Spinal cord (tissue), 10 donors: ENCODE results near the gene LTBP4. TPM values are rescaled to one million over a fixed set of nuclear protein-coding genes. Genes with fewer than 3 reads are reported as not detected.
"Not testable (repeated sequence)": the region's sequence is repeated elsewhere in the genome, so short reads cannot be mapped to it uniquely, and the experiment has no call there.

Source experiments
- DNase-seq, 6 donors: peaks; one replicate each; pipeline versions ENCODE4 v3.0.0 to v3.0.0-alpha.2; 2013 to 2015; ENCODE audit warnings: low spot score in 6 of 6, low read depth in 4 of 6
- H3K27ac ChIP-seq: one replicate; pipeline ENCODE4 v1.5.1; 2013; ENCODE audit warnings: low read depth, low read length, control low read depth
- H3K27me3 ChIP-seq: one replicate; pipeline ENCODE4 v1.6.1; 2013; ENCODE audit warnings: low read length; ENCODE audit not compliant: control insufficient read depth, insufficient read depth
- H3K36me3 ChIP-seq: one replicate; pipeline ENCODE4 v1.6.1; 2013; ENCODE audit warnings: low read length; ENCODE audit not compliant: control insufficient read depth, insufficient read depth
- H3K4me1 ChIP-seq: one replicate; pipeline ENCODE4 v1.6.1; 2013; ENCODE audit warnings: low read length; ENCODE audit not compliant: control insufficient read depth, insufficient read depth
- H3K4me3 ChIP-seq: one replicate; pipeline ENCODE4 v1.5.1; 2013; ENCODE audit warnings: low read depth, low read length, control low read depth
- H3K9me3 ChIP-seq: one replicate; pipeline ENCODE4 v1.6.1; 2013; ENCODE audit warnings: low read length; ENCODE audit not compliant: control insufficient read depth, insufficient read depth
- WGBS: methylation state at CpG from one replicate; pipeline ENCODE4 v1.1.5; 2013; ENCODE audit warnings: missing lambda C conversion rate; ENCODE audit not compliant: insufficient coverage; 5-methylcytosine and 5-hydroxymethylcytosine counted together
- polyA plus RNA-seq, 2 donors: library from polyadenylated mRNA; unstranded; fragments of 120-200 nt; gene quantifications; one replicate each; pipeline ENCODE4 v1.2.1, GENCODE V29; 2013; ENCODE audit not compliant: insufficient read length in 2 of 2
- total RNA-seq, 2 donors: library from RNA; depleted of rRNA in 1 of 2; stranded (reverse); fragments of 120-200 nt in 1 of 2; fragments of >200 nt in 1 of 2; gene quantifications; one replicate each; pipeline versions ENCODE4 v1.2.3 to v1.2.4, GENCODE V29; 2013 to 2014
- donor health status: healthy.

The LTBP4 gene
- total and polyA plus RNA-seq, 4 donors, result 57.5 to 141 (median 69.8) TPM

- no peak overlapping the region for H3K27ac ChIP-seq
- H3K36me3 ChIP-seq, result peaks cover 37% of the 10 kb centered on the region
- H3K4me3 ChIP-seq, result no peak overlapping the region
- no peak for DNase-seq
- H3K27me3 ChIP-seq, result peaks cover 20% of the 10 kb centered on the region
- H3K4me1 ChIP-seq, result peaks cover 20% of the 10 kb centered on the region
- no CpG with 5 or more reads among the region's 4 CpGs for WGBS
- H3K9me3 ChIP-seq, result no peaks in the 10 kb centered on the region
These were observed 16.8 kb downstream of the LTBP4 start for GRCh38 chr19:40617961-40618360.

- 73% methylated on average over 7 of the region's 11 CpGs for WGBS
- H3K27me3 ChIP-seq, result peaks cover 4% of the 10 kb centered on the region
These were observed 18.4 kb downstream of the LTBP4 start for GRCh38 chr19:40619333-40620160.

GRCh38 chr19:40620161-40620485, 19.0 kb downstream of the LTBP4 start:
- Histone ChIP-seq H3K4me1 (peaks cover 10% of the 10 kb centered on the region), H3K4me3 (no peak overlapping the region), H3K27me3 (no peaks in the 10 kb centered on the region), H3K9me3 (no peaks in the 10 kb centered on the region), H3K36me3 (peaks cover 39% of the 10 kb centered on the region), H3K27ac (no peak overlapping the region)
- WGBS, result 80% methylated on average over 1 of the region's 8 CpGs
- DNase-seq, result no peak

More at GRCh38 chr19:40619333-40620160, 18.4 kb downstream of the LTBP4 start:
- peaks cover 40% of the 10 kb centered on the region for H3K36me3 ChIP-seq
- no peaks in the 10 kb centered on the region for H3K9me3 ChIP-seq
- no peak overlapping the region for H3K27ac ChIP-seq
- DNase-seq, result no peak
- H3K4me3 ChIP-seq, result no peak overlapping the region
- H3K4me1 ChIP-seq, result peaks cover 14% of the 10 kb centered on the region

- H3K9me3 ChIP-seq, result no peaks in the 10 kb centered on the region
- no peak overlapping the region for H3K27ac ChIP-seq
- H3K27me3 ChIP-seq, result no peaks in the 10 kb centered on the region
- H3K36me3 ChIP-seq, result peaks cover 50% of the 10 kb centered on the region
- H3K4me1 ChIP-seq, result peaks cover 10% of the 10 kb centered on the region
- H3K4me3 ChIP-seq, result no peak overlapping the region
- 71% methylated on average over 2 of the region's 2 CpGs for WGBS
- no peak for DNase-seq
These were observed 20.1 kb downstream of the LTBP4 start for GRCh38 chr19:40621283-40621682.

- Histone ChIP-seq H3K36me3 (peaks cover 53% of the 10 kb centered on the region), H3K27ac (no peak overlapping the region), H3K9me3 (no peaks in the 10 kb centered on the region), H3K27me3 (no peaks in the 10 kb centered on the region), H3K4me3 (no peak overlapping the region), H3K4me1 (peaks cover 10% of the 10 kb centered on the region)
- no peak for DNase-seq
- 89% methylated on average over 19 of the region's 24 CpGs for WGBS
These were observed 21.0 kb downstream of the LTBP4 start for GRCh38 chr19:40621966-40622772.

- H3K4me1 ChIP-seq, result peaks cover 10% of the 10 kb centered on the region
These were observed 21.6 kb downstream of the LTBP4 start for GRCh38 chr19:40622773-40623075.

GRCh38 chr19:40623403-40624251, 22.5 kb downstream of the LTBP4 start:
- peak in 1 of 6 donors; percentile 52 for DNase-seq
- Histone ChIP-seq H3K36me3 (peaks cover 59% of the 10 kb centered on the region), H3K27me3 (no peaks in the 10 kb centered on the region), H3K27ac (no peak overlapping the region), H3K4me1 (peaks cover 10% of the 10 kb centered on the region), H3K9me3 (no peaks in the 10 kb centered on the region), H3K4me3 (no peak overlapping the region)
- 26% methylated on average over 36 of the region's 41 CpGs for WGBS

More at GRCh38 chr19:40622773-40623075, 21.6 kb downstream of the LTBP4 start:
- H3K9me3 ChIP-seq, result no peaks in the 10 kb centered on the region
- no peak overlapping the region for H3K27ac ChIP-seq
- no peak for DNase-seq
- H3K4me3 ChIP-seq, result no peak overlapping the region
- no peaks in the 10 kb centered on the region for H3K27me3 ChIP-seq
- 94% methylated on average over 7 of the region's 7 CpGs for WGBS
- H3K36me3 ChIP-seq, result peaks cover 58% of the 10 kb centered on the region

- H3K4me3 ChIP-seq, H3K4me1 ChIP-seq, H3K27me3 ChIP-seq, H3K27ac ChIP-seq, DNase-seq, H3K9me3 ChIP-seq: not testable (repeated sequence)
- peaks cover 64% of the 10 kb centered on the region for H3K36me3 ChIP-seq
- WGBS, result 75% methylated on average over 7 of the region's 14 CpGs
These were observed 23.4 kb downstream of the LTBP4 start for GRCh38 chr19:40624369-40625153.
